AG09319 (cell line): ENCODE results near the gene FAM78B.

Source experiments
- DNase-seq: peaks from one replicate; pipeline ENCODE4 v3.0.0-alpha.2; 2010; ENCODE audit warnings: low read depth; ENCODE audit errors: extremely low read depth
- TF ChIP-seq, protein P1 (sequence below): IDR thresholded peaks from 2 replicates; pipeline ENCODE4 v1.5.1; 2011; ENCODE audit warnings: low read depth, mild to moderate bottlenecking, inconsistent platforms, low read length, moderate library complexity

The FAM78B gene, protein sequence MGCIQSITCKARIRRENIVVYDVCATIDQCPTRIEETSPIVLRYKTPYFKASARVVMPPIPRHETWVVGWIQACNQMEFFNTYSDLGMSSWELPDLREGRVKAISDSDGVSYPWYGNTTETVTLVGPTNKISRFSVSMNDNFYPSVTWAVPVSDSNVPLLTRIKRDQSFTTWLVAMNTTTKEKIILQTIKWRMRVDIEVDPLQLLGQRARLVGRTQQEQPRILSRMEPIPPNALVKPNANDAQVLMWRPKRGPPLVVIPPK

DNA sequence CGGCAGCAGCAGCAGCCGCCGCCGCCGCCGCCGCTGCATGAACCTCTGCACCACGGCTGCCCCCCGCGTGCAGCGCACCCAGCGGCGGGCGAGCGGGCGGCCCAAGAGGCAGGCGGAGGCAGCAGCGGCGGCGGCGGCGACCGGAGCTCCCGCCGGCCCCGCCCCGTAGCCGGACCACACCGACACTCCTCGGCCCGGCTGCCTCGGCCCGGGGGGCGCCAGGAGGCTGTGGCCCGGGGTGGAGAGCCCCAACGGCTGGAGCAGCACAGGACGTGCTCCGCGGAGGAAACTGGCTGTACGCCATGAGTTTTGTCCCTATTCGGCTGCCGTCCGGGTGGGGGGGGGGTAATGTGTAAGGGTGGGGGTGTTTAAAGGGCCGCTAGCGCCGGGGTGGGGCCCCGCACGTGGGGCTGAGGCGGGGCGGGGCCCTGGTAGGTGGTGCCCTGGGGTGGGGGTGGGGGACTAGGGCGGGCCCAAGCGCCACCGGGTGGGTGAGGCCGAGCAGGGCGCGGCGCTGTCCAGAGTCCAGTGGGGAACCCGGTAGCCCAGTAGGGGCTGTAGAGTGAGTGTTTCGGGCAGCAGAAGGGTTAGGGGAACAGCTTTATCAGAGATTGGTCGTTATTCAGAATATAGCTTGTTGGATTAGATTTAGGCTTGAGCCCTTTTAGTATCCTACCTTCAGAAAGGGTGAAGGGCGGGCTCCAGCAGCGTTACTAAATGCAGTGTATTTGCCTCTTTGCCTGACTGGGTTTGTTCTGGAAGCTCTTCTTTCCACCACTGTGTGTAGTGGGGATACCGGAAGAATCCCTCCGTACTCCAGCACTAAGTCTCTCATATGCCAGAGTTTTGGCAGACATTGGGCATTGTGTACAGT is at the start of gene FAM78B:
Gene FAM78B (minus strand): TSS at position 304 of the 874 bp plus-strand sequence. CDS start 753 bp downstream, outside the sequence.
- TF ChIP-seq, protein P1, sequence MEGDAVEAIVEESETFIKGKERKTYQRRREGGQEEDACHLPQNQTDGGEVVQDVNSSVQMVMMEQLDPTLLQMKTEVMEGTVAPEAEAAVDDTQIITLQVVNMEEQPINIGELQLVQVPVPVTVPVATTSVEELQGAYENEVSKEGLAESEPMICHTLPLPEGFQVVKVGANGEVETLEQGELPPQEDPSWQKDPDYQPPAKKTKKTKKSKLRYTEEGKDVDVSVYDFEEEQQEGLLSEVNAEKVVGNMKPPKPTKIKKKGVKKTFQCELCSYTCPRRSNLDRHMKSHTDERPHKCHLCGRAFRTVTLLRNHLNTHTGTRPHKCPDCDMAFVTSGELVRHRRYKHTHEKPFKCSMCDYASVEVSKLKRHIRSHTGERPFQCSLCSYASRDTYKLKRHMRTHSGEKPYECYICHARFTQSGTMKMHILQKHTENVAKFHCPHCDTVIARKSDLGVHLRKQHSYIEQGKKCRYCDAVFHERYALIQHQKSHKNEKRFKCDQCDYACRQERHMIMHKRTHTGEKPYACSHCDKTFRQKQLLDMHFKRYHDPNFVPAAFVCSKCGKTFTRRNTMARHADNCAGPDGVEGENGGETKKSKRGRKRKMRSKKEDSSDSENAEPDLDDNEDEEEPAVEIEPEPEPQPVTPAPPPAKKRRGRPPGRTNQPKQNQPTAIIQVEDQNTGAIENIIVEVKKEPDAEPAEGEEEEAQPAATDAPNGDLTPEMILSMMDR = no peak
- DNase-seq = peak; percentile 19

DNA sequence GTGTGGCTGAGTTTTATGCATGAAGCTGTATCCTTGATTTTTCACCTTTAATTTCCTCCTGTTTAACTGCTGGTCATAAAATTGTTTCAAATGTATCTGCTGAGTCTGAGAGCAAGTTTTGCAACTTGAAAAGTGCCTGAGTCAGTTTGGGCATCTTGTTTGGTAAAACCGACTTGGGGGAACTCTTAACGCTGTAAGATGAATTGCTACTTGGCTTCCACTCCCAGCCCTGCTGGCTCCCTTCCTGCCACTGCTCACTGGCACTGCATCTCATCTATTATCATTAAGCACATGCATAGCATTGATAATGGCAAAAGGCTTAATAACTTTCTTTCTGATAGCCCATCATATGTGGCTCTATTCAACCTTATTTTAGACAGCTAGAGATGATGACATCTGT is 35.7 kb upstream of the FAM78B start:
- TF ChIP-seq, protein P1 = no peak
- no peak for DNase-seq

DNA sequence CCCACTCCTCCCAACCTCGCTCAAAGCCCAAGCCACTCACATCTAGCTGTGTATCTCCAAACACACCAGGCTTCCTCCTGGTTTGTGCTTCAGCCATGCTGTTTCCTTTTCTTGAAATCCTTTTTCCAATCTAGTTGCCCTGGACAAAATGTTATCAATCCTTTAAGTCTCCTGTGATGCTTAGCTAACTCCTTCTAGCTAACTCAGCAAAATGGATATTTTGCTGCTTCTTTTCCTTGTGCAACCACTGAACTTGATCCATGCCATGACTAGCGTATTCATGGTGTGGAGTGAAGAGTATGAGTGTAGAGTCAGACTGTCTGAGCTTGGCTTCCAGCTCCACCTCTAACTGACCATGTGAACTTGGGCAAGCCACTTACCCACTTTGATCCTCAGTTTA is 33.9 kb upstream of the FAM78B start:
- TF ChIP-seq, protein P1 = no peak
- DNase-seq = no peak

DNA sequence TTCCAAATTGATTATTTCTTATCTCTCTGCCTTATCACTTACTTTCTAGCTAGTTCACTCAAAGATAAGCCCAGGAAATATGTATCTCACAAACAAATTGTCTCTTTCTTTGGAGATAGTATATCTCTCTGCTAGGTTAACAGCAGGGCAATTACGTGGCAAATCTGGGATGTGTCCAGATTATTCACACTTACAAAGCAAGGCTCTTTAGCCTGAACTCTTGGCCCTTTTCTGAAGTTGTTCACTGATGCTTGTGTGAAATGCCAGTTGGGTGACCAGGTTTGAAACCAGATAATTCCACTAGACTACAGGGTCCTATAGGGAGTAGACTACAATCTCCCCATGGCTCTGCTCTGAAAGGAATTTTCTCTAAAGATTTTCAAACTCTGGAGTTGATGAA is 30.8 kb upstream of the FAM78B start:
- TF ChIP-seq, protein P1 = no peak
- no peak for DNase-seq

GRCh38 chr1:166197141-166197540 is 30.3 kb upstream of the FAM78B start:
- TF ChIP-seq, protein P1 = no peak
- no peak for DNase-seq

DNA sequence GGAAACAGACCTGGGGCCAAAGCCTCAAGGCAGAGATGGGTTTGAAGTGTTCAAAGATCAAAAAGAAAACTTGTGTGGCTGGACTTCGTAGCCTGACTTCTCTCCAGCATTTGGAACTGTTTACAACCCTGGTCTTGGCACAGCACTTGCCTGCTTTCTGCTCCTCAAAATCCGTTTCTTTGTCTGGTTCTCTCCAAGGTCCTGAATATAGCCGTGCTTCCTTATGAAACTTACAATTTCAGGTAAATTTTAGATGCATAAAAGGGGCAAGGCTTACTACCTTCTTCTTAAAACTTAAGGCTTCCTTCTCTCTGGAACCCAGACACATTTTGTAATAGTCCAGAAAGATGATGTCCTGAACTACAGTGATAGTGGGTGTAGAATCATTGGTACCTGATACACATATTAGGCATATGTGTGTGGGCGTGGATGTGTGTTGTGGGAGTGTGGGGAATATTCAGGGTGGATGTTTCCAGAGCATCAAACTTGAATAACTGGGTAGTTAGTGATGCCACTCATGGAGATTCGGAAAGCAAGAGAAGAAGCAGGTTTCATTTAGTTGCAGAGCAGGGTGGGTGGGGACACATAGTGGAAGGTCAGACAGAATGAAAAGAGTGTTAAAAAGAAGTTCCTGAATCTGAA is 26.4 kb upstream of the FAM78B start:
- TF ChIP-seq, protein P1 = no peak
- DNase-seq = no peak
